Muscle layer of duodenum (tissue), 2 donors: ENCODE measurements around the gene CCL3.
"Not testable (repeated sequence)": the region's sequence is repeated elsewhere in the genome, so short reads cannot be mapped to it uniquely, and the experiment has no call there.

ENCODE experiments used
- H3K27ac ChIP-seq: one replicate; pipeline ENCODE4 v1.7.0; 2013; ENCODE audit warnings: mild to moderate bottlenecking, low read length
- H3K27me3 ChIP-seq: one replicate; pipeline ENCODE4 v1.7.0; 2013; ENCODE audit warnings: low read depth, mild to moderate bottlenecking, control low read depth, low read length
- H3K36me3 ChIP-seq, 2 donors: one replicate each; pipeline ENCODE4 v1.7.0; 2013; ENCODE audit warnings: low read length in 2 of 2, control low read depth in 1 of 2, mild to moderate bottlenecking in 1 of 2; ENCODE audit not compliant: insufficient read depth in 2 of 2, control insufficient read depth in 1 of 2
- H3K4me1 ChIP-seq, 2 donors: one replicate each; pipeline ENCODE4 v1.7.0; 2013; ENCODE audit warnings: low read length in 2 of 2, mild to moderate bottlenecking in 2 of 2, control low read depth in 1 of 2, moderate library complexity in 1 of 2; ENCODE audit not compliant: insufficient read depth in 2 of 2, control insufficient read depth in 1 of 2
- H3K4me3 ChIP-seq, 2 donors: one replicate each; pipeline ENCODE4 v1.7.0; 2013; ENCODE audit warnings: low read length in 2 of 2, low read depth in 1 of 2, mild to moderate bottlenecking in 1 of 2
- H3K9me3 ChIP-seq, 2 donors: one replicate each; pipeline ENCODE4 v1.7.0; 2013; ENCODE audit warnings: low read length in 2 of 2, control low read depth in 1 of 2, mild to moderate bottlenecking in 1 of 2; ENCODE audit not compliant: control insufficient read depth in 1 of 2
- donor health status: healthy.

CCL3 gene

DNA sequence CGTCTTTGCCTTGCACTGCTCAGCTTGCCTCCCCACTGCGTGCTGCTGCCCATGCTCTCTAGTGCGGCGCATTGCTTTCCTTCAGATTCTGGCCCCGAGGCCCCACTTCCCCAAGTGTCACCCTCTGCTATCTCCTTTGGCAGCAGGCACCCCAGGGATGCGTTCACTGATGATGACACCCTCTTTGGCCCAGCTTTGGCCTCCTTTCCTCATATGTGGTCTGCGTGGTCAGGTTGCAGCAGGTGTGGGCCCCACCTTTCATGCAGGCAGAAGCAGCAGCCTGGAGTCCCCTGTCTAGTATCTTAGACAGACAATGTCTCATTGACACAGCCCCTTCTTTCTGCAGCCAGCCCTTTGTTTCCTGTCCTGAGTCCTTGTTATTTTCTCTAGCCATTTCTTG lies 4.8 kb upstream of the CCL3 start:
- Histone ChIP-seq H3K27ac (no peak overlapping the region), H3K9me3 (no peaks in the 10 kb centered on the region), H3K27me3 (no peaks in the 10 kb centered on the region), H3K4me1 (no peaks in the 10 kb centered on the region), H3K4me3 (no peak overlapping the region), H3K36me3 (no peaks in the 10 kb centered on the region)

DNA sequence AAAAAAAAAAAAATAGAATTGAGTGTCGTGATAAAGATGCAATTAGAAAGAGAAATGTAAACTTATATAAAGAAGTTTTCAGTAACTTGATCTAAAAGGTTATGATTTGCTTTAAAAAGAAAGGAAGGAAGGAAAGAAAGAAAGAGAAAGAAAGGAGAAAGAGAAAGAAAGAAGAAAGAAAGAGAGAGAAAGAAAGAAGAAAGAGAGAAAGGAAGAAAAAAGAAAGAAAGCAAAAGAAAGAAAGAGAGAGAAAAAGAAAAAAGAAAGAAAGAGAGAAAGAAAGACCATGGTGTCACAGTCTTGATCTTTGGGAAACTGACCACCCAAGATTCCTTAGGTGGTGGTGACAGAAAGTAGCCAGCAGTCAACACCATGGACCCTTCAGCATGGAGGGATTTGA lies 4.3 kb upstream of the CCL3 start:
- Histone ChIP-seq H3K27ac (no peak overlapping the region), H3K4me1 (no peaks in the 10 kb centered on the region), H3K36me3 (no peaks in the 10 kb centered on the region), H3K27me3 (no peaks in the 10 kb centered on the region), H3K4me3 (no peak overlapping the region), H3K9me3 (no peaks in the 10 kb centered on the region)

DNA sequence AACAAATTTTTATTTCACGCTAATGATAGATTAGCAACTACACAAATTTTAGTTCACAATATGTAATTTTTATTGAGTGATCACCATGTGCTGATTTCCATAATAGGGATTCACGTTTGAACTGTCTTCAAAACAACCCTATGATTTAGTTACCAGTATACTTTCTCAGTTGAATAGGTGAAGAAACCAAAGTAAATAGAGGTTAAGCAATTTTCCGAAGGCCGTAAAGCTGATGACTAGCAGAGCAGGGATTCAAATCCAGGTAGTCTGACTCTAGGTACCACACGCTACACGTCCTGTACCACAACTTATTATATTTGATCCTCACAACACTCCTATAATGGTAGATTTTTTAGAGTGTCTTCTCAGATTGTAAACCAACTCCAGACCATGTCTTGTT lies 2.8 kb upstream of the CCL3 start:
- not testable (repeated sequence) for H3K27ac ChIP-seq, H3K4me1 ChIP-seq, H3K36me3 ChIP-seq

DNA sequence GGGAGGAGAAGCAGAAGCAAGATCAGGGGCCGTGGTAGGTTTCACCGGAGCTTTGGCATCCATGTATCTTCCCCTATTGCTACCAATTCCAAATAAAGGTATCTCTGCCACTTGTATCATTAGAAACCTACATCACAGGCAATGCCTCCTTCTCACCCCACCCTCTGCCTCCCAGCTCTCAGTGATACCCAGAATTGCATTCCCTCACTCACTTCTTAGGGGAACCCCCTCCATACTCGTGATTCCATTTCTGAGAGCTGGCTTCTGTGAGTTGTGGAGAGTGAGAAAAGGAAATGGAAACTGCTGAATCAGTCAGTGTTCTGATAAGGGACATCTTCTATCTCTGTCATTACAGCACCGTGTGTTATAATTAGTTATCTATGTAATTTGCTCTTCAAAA lies 2.3 kb upstream of the CCL3 start:
- H3K9me3 ChIP-seq, result no peaks in the 10 kb centered on the region
- H3K4me1 ChIP-seq, result no peaks in the 10 kb centered on the region
- H3K4me3 ChIP-seq, result no peak overlapping the region
- no peaks in the 10 kb centered on the region for H3K36me3 ChIP-seq
- H3K27me3 ChIP-seq, result no peaks in the 10 kb centered on the region
- no peak overlapping the region for H3K27ac ChIP-seq

More for the DNA sequence above, 2.8 kb upstream of the CCL3 start:
- H3K27me3 ChIP-seq, H3K9me3 ChIP-seq, H3K4me3 ChIP-seq: not testable (repeated sequence)

DNA sequence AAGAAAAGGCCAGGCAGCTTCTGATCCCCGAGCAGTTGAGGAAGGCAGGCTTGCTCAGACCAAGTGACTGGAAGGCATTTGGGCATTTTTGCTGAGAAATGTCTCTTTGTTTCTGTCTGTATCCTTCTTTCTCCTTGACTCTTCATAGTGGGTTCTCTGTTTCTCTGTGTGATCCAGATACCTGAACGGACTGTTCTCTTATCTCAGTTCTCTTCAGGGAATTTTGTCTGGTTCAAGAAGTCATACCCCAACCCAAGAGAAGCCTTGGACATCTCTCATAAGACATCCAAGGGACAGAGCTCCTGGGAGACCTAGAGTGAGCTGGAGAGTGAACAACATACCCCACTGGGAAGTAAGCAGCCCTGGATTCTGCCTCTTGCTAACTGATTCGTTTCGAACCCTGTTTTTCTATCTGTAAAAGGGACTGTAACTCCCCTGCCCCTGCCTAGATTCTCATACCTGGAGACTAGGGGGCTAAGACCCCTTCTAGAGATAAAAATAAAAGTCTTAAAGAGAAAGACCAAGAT lies 541 bp downstream of the CCL3 start:
- Histone ChIP-seq H3K4me1 (peaks cover 0 to 4% of the 10 kb centered on the region in 2 donors), H3K27ac (no peak overlapping the region), H3K27me3 (no peaks in the 10 kb centered on the region), H3K36me3 (no peaks in the 10 kb centered on the region), H3K9me3 (no peaks in the 10 kb centered on the region), H3K4me3 (no peak overlapping the region)

DNA sequence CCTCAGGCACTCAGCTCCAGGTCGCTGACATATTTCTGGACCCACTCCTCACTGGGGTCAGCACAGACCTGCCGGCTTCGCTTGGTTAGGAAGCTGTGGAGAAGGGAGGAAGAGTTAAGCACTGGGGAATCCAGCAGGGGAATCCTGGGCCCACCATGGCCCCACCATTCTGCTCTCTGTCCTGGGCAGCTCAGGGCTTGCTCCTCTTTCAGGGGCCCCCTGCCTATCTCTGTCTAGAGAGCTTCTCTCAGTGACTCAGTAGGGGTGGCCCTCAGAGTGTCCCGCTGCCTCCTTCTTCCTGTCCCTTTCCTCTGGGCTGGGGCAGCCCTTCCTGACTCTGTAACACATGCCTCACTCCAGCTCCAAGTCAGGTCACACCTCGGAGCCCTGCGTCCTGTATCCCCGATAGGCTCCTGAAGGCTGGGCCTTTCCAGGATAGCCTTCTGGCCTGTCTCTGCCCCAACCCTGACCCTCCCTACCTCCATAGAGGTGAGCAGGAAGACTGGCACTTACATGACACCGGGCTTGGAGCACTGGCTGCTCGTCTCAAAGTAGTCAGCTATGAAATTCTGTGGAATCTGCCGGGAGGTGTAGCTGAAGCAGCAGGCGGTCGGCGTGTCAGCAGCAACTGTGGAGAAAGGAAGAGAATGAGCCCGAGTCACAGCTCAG lies 1.1 kb downstream of the CCL3 start:
- Histone ChIP-seq H3K27me3 (no peaks in the 10 kb centered on the region), H3K36me3 (no peaks in the 10 kb centered on the region), H3K4me1 (peaks cover 0 to 4% of the 10 kb centered on the region in 2 donors), H3K27ac (no peak overlapping the region), H3K4me3 (no peak overlapping the region), H3K9me3 (no peaks in the 10 kb centered on the region)

DNA sequence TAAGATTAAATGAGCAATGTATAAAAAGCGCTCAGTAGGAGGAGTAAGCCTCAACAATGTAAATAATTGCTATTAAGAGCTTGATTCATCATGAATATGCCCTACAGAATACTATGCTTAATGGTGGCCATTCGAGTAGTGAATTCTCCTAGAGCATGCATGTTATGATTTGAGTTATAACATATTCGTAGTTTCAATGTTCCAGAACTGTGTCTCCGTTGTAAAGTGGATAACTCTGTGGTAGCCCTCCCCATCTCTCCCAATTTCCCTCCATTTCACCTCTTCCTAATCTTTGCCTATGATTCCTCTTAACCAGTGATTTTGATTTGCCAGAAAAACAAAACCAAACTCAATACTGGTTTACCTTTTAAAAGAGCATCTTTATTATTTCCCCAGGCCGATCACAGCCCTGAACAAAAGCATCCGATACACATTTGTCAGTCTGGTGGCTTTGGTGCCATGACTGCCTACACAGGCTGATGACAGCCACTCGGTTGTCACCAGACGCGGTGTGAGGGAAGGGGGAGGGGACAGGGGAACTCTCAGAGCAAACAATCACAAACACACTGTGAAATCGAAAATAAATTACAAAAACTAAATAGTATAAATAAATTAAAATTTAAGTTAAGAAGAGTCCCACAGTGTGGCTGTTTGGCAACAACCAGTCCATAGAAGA lies 1.9 kb downstream of the CCL3 start:
- not testable (repeated sequence) for H3K4me3 ChIP-seq, H3K4me1 ChIP-seq, H3K27me3 ChIP-seq, H3K27ac ChIP-seq, H3K36me3 ChIP-seq, H3K9me3 ChIP-seq

DNA sequence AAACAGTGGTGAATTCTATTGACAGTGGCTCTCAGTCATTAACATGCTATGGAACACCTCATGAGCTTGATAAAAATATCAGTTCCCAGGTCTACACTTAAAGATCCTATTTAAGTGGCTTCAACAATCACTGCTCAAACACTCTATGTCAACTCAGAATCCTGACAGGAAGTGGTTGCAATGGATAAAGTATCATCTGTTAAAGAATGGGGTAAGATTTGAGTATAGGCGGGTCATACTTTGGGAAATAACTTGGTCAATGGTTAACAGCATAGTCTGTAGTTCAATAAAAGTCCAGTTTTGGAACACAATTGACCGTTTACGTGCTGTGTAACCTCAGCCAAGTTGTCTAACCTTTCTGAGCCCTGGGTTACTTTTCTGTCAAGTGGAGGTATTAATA lies 2.5 kb downstream of the CCL3 start:
- H3K4me1 ChIP-seq, H3K27me3 ChIP-seq, H3K27ac ChIP-seq, H3K4me3 ChIP-seq, H3K9me3 ChIP-seq, H3K36me3 ChIP-seq: not testable (repeated sequence)

DNA sequence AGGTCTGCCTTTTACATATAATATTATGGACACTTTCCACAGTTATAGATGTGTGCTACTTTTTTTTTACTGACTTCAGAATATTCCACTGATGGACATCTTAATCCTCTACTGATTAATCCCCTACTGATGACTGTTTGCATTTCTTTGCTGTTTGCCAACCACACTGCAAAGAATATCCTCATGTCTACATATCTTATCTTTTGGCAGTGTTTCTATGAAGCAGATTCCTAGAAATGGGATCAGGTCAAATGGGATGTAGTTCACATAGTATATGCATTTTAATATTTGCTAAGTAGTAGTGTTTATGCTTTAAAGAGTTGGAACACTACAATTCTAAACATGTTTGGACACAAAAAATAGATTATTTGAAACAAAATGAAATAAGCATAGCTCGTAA lies 3.2 kb downstream of the CCL3 start:
- no peak overlapping the region for H3K4me3 ChIP-seq
- H3K36me3 ChIP-seq, result no peaks in the 10 kb centered on the region
- no peak overlapping the region for H3K27ac ChIP-seq
- peaks cover 0 to 4% of the 10 kb centered on the region in 2 donors for H3K4me1 ChIP-seq
- no peaks in the 10 kb centered on the region for H3K27me3 ChIP-seq
- H3K9me3 ChIP-seq, result no peaks in the 10 kb centered on the region

DNA sequence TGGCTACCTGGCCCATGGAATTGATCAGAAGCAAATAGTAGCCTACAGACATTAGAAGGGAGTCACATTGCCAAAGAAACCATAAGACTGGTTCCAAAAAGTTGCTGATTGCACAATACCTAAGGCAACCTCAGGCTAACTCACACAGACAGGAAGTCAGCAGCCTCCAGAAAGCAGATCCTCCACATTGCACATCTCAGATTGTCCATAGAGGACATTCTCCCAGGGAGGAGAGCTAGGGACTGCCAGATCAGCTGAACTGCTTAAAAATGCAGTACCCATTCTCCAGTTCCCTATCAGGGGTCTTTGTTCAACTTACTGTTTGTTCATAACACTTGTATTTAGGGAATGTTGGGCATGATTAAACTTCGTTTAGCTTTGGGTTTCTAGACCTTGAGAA lies 4.2 kb downstream of the CCL3 start:
- H3K9me3 ChIP-seq, result no peaks in the 10 kb centered on the region
- peaks cover 0 to 4% of the 10 kb centered on the region in 2 donors for H3K4me1 ChIP-seq
- no peak overlapping the region for H3K27ac ChIP-seq

DNA sequence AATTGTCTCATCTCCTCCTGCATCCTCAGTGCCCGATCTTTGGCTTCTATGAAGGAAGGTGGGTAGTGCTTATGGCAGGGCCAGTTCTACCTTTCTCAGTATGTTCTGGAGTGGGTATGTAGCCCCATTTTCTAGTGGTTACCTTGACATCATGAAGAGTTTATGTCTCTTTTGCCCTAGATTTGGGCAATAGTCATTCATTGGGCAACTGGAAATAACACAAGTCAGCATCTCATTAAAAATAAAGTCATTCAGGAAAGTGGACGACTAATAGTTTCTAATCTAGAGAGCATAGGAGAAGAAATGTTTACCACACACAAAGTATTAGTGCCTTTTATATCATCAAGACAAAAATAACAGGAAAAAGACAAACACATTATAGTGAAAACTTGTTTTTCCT lies 6.3 kb downstream of the CCL3 start:
- H3K36me3 ChIP-seq, H3K27me3 ChIP-seq, H3K4me1 ChIP-seq, H3K4me3 ChIP-seq, H3K9me3 ChIP-seq, H3K27ac ChIP-seq: not testable (repeated sequence)

More for the DNA sequence above, 4.2 kb downstream of the CCL3 start:
- Histone ChIP-seq H3K27me3 (no peaks in the 10 kb centered on the region), H3K4me3 (no peak overlapping the region), H3K36me3 (no peaks in the 10 kb centered on the region)
